Omental fat pad (tissue), 4 donors: ENCODE results near the gene PRICKLE4. TPM values are rescaled to one million over a fixed set of nuclear protein-coding genes. Genes with fewer than 3 reads are reported as not detected.
A peak's percentile ranks its signal among the peaks of the same experiment; 100 is the strongest.

Source experiments
- ATAC-seq: fragments of 150-250 bp; one replicate; pipeline ENCODE4 v1.9.1; 2016; ENCODE audit warnings: mild to moderate bottlenecking, moderate library complexity; ENCODE audit not compliant: low FRiP score
- DNase-seq: peaks from one replicate; pipeline ENCODE4 v3.0.0-alpha.2; 2019; ENCODE audit warnings: low spot score
- total RNA-seq, 4 donors: library from RNA; depleted of rRNA; stranded (reverse); fragments of >200 nt; gene quantifications; one replicate each; pipeline ENCODE4 v1.1.0, GENCODE V29; 2016
- TF ChIP-seq, protein P1 (sequence below), 3 donors: fragments of 450-650 bp; IDR thresholded peaks; one replicate each; pipeline ENCODE4 v1.5.1; 2016 to 2017; ENCODE audit warnings: antibody characterized with exemption in 3 of 3, mild to moderate bottlenecking in 3 of 3, moderate library complexity in 2 of 3

The PRICKLE4 gene
- total RNA-seq, 4 donors from 2014 or later, result 1.6 to 11.7 (median 8.6) TPM

DNA sequence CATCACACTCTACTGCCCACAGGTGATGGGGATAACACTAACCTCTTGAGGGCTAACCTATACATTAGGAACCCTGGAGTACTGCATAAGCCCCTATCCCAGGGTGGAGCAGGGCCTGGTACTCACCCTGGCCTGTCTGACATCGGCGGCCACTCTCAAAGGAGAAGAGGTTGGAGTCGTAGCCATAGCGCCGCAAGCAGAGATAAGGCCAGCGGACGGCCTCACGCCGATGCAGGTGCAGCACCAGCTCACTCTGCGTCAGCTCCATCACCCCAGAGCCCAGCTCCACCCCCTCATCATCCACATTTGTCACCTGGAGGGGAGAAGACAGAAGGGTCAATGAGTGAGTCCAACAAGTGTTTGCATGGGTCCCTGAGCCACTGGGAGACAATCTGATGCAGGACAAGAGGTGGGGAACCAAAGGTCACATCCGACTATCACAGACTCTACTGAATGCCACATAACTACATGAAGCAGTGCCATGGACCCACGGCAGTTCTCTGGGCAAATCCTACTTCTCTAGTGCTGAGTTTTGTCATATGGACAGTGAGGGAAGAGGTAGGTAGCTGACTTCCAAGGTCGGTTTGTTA is 5.2 kb upstream of the PRICKLE4 start:
- no peak for DNase-seq
- TF ChIP-seq, protein P1, sequence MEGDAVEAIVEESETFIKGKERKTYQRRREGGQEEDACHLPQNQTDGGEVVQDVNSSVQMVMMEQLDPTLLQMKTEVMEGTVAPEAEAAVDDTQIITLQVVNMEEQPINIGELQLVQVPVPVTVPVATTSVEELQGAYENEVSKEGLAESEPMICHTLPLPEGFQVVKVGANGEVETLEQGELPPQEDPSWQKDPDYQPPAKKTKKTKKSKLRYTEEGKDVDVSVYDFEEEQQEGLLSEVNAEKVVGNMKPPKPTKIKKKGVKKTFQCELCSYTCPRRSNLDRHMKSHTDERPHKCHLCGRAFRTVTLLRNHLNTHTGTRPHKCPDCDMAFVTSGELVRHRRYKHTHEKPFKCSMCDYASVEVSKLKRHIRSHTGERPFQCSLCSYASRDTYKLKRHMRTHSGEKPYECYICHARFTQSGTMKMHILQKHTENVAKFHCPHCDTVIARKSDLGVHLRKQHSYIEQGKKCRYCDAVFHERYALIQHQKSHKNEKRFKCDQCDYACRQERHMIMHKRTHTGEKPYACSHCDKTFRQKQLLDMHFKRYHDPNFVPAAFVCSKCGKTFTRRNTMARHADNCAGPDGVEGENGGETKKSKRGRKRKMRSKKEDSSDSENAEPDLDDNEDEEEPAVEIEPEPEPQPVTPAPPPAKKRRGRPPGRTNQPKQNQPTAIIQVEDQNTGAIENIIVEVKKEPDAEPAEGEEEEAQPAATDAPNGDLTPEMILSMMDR (IDR thresholded peaks at IDR 0.05), result no peak
- ATAC-seq, result no peak

GRCh38 chr6:41777551-41778285 is 2.9 kb upstream of the PRICKLE4 start:
- DNase-seq, result no peak
- no peak for ATAC-seq
- TF ChIP-seq, protein P1 (IDR thresholded peaks at IDR 0.05), result no peak

DNA sequence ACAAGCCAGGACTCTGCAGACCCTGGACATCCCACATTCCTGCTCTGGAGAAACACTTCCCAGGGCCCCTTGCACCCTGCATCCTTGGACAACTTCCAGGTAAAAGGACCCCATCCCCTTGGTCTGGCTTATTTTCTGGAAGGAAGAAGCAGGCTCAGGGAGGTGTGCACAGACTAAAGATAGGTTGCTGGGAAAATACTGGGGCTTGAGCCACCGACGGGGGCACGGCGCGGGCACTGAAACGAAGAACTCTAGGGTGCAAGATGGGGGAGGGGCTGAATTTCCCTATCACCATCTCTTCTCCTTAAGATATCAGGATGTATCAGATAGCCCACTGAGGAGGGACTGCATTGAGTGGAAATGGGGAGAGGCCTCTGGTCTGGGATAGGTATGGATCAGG is 1.7 kb upstream of the PRICKLE4 start:
- TF ChIP-seq, protein P1 (IDR thresholded peaks at IDR 0.05), result no peak
- DNase-seq (no peak), ATAC-seq (no peak)

GRCh38 chr6:41779336-41779735 is 1.2 kb upstream of the PRICKLE4 start:
- TF ChIP-seq, protein P1 (IDR thresholded peaks at IDR 0.05), result no peak
- ATAC-seq (no peak), DNase-seq (no peak)

DNA sequence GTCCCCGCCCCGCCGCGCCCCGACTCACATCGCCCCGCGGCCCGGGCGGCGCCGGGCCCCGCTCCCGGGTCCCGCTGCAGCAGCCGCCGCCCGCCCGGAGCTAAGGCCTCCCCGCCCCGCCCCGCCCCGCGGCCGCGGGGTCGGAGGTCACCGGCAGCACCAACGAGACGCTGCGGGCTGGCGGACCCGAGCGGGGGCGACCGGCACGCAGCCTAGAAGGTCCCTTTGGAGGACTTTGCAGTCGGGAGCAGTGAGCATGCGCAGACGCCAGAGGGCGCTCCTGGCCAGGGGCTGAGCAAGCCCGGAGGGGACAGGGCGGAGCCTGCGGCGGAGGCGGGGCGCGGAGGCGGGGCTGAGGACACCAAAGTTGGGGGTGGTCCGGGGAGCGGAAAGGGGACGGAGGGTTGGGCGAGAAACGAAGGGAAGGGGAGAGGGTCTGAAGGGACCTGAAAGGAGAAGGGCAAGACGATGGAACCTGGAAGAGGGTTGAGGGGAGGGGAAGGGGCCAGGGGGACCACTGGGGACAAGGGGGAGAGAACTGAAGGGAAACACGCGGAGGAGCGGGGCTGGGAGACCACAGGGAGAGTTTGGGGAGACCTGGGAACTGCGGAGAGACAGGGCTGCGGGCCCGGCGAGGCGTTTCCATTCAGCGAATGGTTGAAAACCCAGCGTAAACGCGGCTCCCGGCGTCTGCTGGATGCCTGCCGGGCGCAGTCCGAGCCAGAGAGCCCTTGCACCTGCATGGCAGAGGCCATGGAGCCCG is 613 bp upstream of the PRICKLE4 start, which contains the start of gene FRS3:
FRS3 (minus strand) TSS at position 113 of the 763 bp plus-strand sequence. CDS start 2,913 bp downstream, outside the sequence.
- ATAC-seq (peak; percentile 96), DNase-seq (peak; percentile 96)
- TF ChIP-seq, protein P1 (IDR thresholded peaks at IDR 0.05), result peak in 1 of 3 donors; percentile 86

DNA sequence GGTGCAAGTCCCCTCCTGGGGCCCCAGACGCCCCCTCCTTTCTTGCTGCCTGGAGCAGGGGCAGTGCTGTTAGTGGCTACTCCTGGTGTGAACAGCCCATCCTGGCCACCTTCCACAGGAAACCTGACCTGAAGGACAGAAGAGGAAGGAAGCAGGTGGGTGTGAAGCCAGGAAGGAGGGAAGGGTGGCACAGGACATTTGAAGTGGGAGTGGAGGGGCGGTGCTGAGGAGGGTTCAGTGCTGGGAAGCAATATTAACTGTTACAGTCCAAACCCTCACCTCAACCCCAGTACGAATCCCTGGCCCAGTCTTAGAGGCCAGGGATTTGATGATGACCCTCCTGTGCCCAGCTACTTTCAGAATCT is 766 bp downstream of the PRICKLE4 start:
- ATAC-seq, result peak; percentile 2
- TF ChIP-seq, protein P1 (IDR thresholded peaks at IDR 0.05), result no peak
- DNase-seq, result no peak
